ENCODE data around the gene NBPF6.
"Not testable (repeated sequence)": the region's sequence is repeated elsewhere in the genome, so short reads cannot be mapped to it uniquely, and the experiment has no call there.

The NBPF6 gene

GRCh38 chr1:108450043-108450442, at the start of gene NBPF6:
Gene NBPF6 (plus strand): TSS chr1:108450343. CDS start chr1:108450602, 259 bp downstream.
- DNase-seq, result not testable (repeated sequence)

GRCh38 chr1:108411098-108411833, 38.9 kb upstream of the NBPF6 start:
- not testable (repeated sequence) for DNase-seq

- DNase-seq, result not testable (repeated sequence)
Observed at GRCh38 chr1:108420129-108420528, 30.0 kb upstream of the NBPF6 start.

GRCh38 chr1:108421061-108421916, 28.9 kb upstream of the NBPF6 start:
- DNase-seq, result not testable (repeated sequence)

GRCh38 chr1:108426877-108427276, 23.3 kb upstream of the NBPF6 start:
- not testable (repeated sequence) for DNase-seq

GRCh38 chr1:108432002-108432401, 18.1 kb upstream of the NBPF6 start:
- DNase-seq, result not testable (repeated sequence)

- DNase-seq, result not testable (repeated sequence)
Observed at GRCh38 chr1:108433404-108433803, 16.7 kb upstream of the NBPF6 start.

- not testable (repeated sequence) for DNase-seq
Observed at GRCh38 chr1:108438536-108438935, 11.6 kb upstream of the NBPF6 start.

GRCh38 chr1:108454521-108454920, 4.4 kb downstream of the NBPF6 start:
- DNase-seq, result not testable (repeated sequence)

- not testable (repeated sequence) for DNase-seq
Observed at GRCh38 chr1:108458661-108459060, 8.5 kb downstream of the NBPF6 start.

- not testable (repeated sequence) for DNase-seq
Observed at GRCh38 chr1:108461758-108462157, 11.6 kb downstream of the NBPF6 start.

GRCh38 chr1:108463962-108464361, 13.8 kb downstream of the NBPF6 start:
- not testable (repeated sequence) for DNase-seq

- DNase-seq, result not testable (repeated sequence)
Observed at GRCh38 chr1:108466166-108466565, 16.0 kb downstream of the NBPF6 start.

- not testable (repeated sequence) for DNase-seq
Observed at GRCh38 chr1:108467155-108467554, 17.0 kb downstream of the NBPF6 start.

- DNase-seq, result not testable (repeated sequence)
Observed at GRCh38 chr1:108470750-108471149, 20.6 kb downstream of the NBPF6 start.

- not testable (repeated sequence) for DNase-seq
Observed at GRCh38 chr1:108474516-108474915, 24.4 kb downstream of the NBPF6 start.

- no peak for DNase-seq
Observed at GRCh38 chr1:108478429-108479015, 28.4 kb downstream of the NBPF6 start.

GRCh38 chr1:108482708-108483107, 32.6 kb downstream of the NBPF6 start:
- DNase-seq, result no peak

GRCh38 chr1:108485990-108486389, 35.8 kb downstream of the NBPF6 start:
- not testable (repeated sequence) for DNase-seq

- not testable (repeated sequence) for DNase-seq
Observed at GRCh38 chr1:108486707-108487106, 36.6 kb downstream of the NBPF6 start.

- not testable (repeated sequence) for DNase-seq
Observed at GRCh38 chr1:108495008-108495407, 44.9 kb downstream of the NBPF6 start.

GRCh38 chr1:108496856-108497255, 46.7 kb downstream of the NBPF6 start:
- DNase-seq, result not testable (repeated sequence)

GRCh38 chr1:108502138-108502537, 52.0 kb downstream of the NBPF6 start:
- DNase-seq, result no peak
